ENCODE data around the gene MCF2L.

DNA sequence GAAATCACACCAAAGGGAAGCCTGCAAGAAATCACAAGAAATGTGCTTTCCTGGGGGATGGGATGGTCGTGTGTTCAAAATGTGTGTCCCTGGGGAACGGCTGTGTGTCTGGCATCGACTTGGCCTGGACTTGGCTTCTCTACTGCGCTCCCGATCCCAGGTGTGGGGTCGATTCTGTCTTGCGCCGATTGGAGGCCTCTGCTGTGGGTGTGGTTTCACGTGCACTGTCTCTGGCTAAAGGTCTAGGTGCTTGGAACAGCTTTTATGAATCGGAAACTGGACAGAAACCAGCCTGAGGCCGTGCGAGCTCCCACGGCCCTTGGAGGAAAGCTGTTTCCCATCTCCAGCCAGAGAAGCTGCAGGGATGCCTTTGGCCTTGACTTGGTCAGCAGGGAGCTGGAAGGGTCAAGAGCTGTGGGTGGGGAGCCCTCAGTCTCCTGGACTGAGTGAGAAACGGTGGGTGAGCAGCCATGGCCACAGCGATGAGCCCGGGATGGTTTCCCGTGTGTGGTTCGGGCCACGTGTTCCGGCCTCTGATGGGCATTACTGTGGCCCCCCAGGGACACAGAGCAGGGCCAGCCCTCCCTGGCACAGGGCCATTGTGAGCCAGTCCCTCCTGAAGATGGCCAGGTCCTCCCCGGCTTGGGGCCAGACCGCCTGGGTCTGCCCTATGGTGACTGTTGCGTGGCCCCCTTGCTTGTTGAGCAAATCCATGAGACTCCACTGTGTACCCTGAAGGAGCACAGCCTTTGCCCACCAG is 29.7 kb downstream of the MCF2L start:
- no peak for TF ChIP-seq CTCF (IDR thresholded peaks at IDR 0.05; ENCODE audit: low read length)
- no peak for TF ChIP-seq EZH2phosphoT487 (IDR thresholded peaks at IDR 0.05; ENCODE audit: low read length)
